HepG2 (cell line): ENCODE results near the gene LY6G5B. TPM values are rescaled to one million over a fixed set of nuclear protein-coding genes. Genes with fewer than 3 reads are reported as not detected.

ENCODE experiments used
- ATF7-NPFF ChIP-seq: sonication (generic); formaldehyde crosslinking; IDR thresholded peaks from 2 replicates; pipeline ENCODE4 v1.8.1; 2023; ENCODE audit warnings: mild to moderate bottlenecking, low read depth, missing genetic modification reagents, moderate library complexity
- PBX3 ChIP-seq: sonication (generic); formaldehyde crosslinking; IDR thresholded peaks from 2 replicates; pipeline ENCODE4 v1.8.1; 2023; ENCODE audit warnings: missing genetic modification reagents, inconsistent platforms, borderline replicate concordance
- SIN3B ChIP-seq: fragments of 150-350 bp; IDR thresholded peaks from 2 replicates; pipeline ENCODE4 v1.6.1; 2014; ENCODE audit warnings: low read length
- ZNF24 ChIP-seq: fragments of 450-650 bp; IDR thresholded peaks from 2 replicates; pipeline ENCODE4 v1.6.1; 2017; ENCODE audit warnings: antibody characterized with exemption, mild to moderate bottlenecking
- ZNF678 ChIP-seq: sonication (generic); formaldehyde crosslinking; IDR thresholded peaks from 2 replicates; pipeline ENCODE4 v1.4.0; 2020; ENCODE audit warnings: mild to moderate bottlenecking, missing genetic modification reagents
- ZNF782 ChIP-seq: sonication (generic); formaldehyde crosslinking; IDR thresholded peaks from 2 replicates; pipeline ENCODE4 v1.4.0; 2020; ENCODE audit warnings: missing genetic modification reagents, mild to moderate bottlenecking, borderline replicate concordance
- ZNF891 ChIP-seq: sonication (generic); formaldehyde crosslinking; IDR thresholded peaks from 2 replicates; pipeline ENCODE4 v1.5.0; 2020; ENCODE audit warnings: mild to moderate bottlenecking, missing genetic modification reagents
- ZUFSP ChIP-seq: sonication (generic); formaldehyde crosslinking; IDR thresholded peaks from 2 replicates; pipeline ENCODE4 v1.9.0; 2021; ENCODE audit warnings: missing genetic modification reagents, mild to moderate bottlenecking, borderline replicate concordance
- polyA plus RNA-seq, 8 experiments: library from polyadenylated mRNA; depleted of rRNA in 3 of 8; stranded (reverse) in 7 of 8; unstranded in 1 of 8; fragments of >200 nt; fragmentation: Illumina TruSeq in 4 of 8; extraction: Trizol in 4 of 8; gene quantifications; 2 replicates each; pipeline versions ENCODE4 v1.2.1 to v1.2.3, GENCODE V29; 2011 to 2016; ENCODE audit warnings: low read depth in 4 of 8, missing spikeins in 1 of 8, mixed read lengths in 1 of 8; ENCODE audit not compliant: insufficient read depth in 1 of 8
- total RNA-seq, 5 experiments: library from RNA; depleted of rRNA; stranded (reverse); fragments of >200 nt; fragmentation: Illumina TruSeq; extraction: Trizol; gene quantifications; 2 replicates each; pipeline ENCODE4 v1.2.3, GENCODE V29; 2016; ENCODE audit warnings: low read depth in 1 of 5
- TF ChIP-seq, protein P1 (sequence below): sonication (generic); formaldehyde crosslinking; IDR thresholded peaks from one replicate; pipeline ENCODE4 v1.5.1; 2020; ENCODE audit warnings: mild to moderate bottlenecking, missing genetic modification reagents; ENCODE audit errors: not compliant biosample characterization
- TF ChIP-seq, protein P2 (sequence below): sonication (generic); formaldehyde crosslinking; IDR thresholded peaks from 2 replicates; pipeline ENCODE4 v1.5.1; 2020; ENCODE audit warnings: mild to moderate bottlenecking, missing genetic modification reagents, borderline replicate concordance

The LY6G5B gene
- total and polyA plus RNA-seq, 2 of the 13 experiments (the other 11 are each of a cell fraction or from before 2014, with no cell fraction given), result 7.8 to 15.7 TPM

GRCh38 chr6:31660381-31661261 is 9.2 kb upstream of the LY6G5B start, which contains the start of gene C6orf47 (continued):
- TF ChIP-seq PBX3 (CRISPR knock-in tag) (peak; percentile 92), ZNF782 (CRISPR knock-in tag) (0 out of 2 replicates have a peak, but pooled peaks have one; percentile 25), ATF7-NPFF (peak; percentile 82; the same call in 1 of the 2 replicates), ZUFSP (CRISPR knock-in tag) (no peak), ZNF678 (CRISPR knock-in tag) (no peak), ZNF891 (peak; percentile 85), SIN3B (no peak), ZNF24 (no peak)
- TF ChIP-seq, protein P1, sequence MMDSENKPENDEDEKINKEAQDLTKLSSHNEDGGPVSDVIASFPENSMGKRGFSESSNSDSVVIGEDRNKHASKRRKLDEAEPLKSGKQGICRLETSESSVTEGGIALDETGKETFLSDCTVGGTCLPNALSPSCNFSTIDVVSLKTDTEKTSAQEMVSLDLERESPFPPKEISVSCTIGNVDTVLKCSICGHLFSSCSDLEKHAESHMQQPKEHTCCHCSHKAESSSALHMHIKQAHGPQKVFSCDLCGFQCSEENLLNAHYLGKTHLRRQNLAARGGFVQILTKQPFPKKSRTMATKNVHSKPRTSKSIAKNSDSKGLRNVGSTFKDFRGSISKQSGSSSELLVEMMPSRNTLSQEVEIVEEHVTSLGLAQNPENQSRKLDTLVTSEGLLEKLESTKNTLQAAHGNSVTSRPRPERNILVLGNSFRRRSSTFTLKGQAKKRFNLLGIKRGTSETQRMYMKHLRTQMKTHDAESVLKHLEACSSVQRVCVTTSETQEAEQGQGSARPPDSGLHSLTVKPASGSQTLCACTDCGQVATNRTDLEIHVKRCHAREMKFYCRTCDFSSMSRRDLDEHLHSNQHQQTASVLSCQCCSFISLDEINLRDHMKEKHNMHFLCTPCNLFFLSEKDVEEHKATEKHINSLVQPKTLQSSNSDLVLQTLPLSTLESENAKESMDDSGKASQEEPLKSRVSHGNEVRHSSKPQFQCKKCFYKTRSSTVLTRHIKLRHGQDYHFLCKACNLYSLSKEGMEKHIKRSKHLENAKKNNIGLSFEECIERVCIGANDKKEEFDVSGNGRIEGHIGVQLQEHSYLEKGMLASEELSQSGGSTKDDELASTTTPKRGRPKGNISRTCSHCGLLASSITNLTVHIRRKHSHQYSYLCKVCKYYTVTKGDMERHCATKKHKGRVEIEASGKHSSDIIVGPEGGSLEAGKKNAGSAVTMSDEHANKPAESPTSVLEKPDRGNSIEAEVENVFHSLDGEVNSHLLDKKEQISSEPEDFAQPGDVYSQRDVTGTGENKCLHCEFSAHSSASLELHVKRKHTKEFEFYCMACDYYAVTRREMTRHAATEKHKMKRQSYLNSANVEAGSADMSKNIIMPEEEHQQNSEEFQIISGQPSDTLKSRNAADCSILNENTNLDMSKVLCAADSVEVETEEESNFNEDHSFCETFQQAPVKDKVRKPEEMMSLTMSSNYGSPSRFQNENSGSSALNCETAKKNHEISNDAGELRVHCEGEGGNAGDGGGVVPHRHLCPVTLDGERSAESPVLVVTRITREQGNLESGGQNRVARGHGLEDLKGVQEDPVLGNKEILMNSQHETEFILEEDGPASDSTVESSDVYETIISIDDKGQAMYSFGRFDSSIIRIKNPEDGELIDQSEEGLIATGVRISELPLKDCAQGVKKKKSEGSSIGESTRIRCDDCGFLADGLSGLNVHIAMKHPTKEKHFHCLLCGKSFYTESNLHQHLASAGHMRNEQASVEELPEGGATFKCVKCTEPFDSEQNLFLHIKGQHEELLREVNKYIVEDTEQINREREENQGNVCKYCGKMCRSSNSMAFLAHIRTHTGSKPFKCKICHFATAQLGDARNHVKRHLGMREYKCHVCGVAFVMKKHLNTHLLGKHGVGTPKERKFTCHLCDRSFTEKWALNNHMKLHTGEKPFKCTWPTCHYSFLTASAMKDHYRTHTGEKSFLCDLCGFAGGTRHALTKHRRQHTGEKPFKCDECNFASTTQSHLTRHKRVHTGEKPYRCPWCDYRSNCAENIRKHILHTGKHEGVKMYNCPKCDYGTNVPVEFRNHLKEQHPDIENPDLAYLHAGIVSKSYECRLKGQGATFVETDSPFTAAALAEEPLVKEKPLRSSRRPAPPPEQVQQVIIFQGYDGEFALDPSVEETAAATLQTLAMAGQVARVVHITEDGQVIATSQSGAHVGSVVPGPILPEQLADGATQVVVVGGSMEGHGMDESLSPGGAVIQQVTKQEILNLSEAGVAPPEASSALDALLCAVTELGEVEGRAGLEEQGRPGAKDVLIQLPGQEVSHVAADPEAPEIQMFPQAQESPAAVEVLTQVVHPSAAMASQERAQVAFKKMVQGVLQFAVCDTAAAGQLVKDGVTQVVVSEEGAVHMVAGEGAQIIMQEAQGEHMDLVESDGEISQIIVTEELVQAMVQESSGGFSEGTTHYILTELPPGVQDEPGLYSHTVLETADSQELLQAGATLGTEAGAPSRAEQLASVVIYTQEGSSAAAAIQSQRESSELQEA (CRISPR knock-in tag), result no peak
- TF ChIP-seq, protein P2, sequence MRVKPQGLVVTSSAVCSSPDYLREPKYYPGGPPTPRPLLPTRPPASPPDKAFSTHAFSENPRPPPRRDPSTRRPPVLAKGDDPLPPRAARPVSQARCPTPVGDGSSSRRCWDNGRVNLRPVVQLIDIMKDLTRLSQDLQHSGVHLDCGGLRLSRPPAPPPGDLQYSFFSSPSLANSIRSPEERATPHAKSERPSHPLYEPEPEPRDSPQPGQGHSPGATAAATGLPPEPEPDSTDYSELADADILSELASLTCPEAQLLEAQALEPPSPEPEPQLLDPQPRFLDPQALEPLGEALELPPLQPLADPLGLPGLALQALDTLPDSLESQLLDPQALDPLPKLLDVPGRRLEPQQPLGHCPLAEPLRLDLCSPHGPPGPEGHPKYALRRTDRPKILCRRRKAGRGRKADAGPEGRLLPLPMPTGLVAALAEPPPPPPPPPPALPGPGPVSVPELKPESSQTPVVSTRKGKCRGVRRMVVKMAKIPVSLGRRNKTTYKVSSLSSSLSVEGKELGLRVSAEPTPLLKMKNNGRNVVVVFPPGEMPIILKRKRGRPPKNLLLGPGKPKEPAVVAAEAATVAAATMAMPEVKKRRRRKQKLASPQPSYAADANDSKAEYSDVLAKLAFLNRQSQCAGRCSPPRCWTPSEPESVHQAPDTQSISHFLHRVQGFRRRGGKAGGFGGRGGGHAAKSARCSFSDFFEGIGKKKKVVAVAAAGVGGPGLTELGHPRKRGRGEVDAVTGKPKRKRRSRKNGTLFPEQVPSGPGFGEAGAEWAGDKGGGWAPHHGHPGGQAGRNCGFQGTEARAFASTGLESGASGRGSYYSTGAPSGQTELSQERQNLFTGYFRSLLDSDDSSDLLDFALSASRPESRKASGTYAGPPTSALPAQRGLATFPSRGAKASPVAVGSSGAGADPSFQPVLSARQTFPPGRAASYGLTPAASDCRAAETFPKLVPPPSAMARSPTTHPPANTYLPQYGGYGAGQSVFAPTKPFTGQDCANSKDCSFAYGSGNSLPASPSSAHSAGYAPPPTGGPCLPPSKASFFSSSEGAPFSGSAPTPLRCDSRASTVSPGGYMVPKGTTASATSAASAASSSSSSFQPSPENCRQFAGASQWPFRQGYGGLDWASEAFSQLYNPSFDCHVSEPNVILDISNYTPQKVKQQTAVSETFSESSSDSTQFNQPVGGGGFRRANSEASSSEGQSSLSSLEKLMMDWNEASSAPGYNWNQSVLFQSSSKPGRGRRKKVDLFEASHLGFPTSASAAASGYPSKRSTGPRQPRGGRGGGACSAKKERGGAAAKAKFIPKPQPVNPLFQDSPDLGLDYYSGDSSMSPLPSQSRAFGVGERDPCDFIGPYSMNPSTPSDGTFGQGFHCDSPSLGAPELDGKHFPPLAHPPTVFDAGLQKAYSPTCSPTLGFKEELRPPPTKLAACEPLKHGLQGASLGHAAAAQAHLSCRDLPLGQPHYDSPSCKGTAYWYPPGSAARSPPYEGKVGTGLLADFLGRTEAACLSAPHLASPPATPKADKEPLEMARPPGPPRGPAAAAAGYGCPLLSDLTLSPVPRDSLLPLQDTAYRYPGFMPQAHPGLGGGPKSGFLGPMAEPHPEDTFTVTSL, result 0 out of 2 replicates have a peak, but pooled peaks have one; percentile 48
